H1 (cell line): ENCODE results near the gene RAB40A. TPM values are rescaled to one million over a fixed set of nuclear protein-coding genes. Genes with fewer than 3 reads are reported as not detected.

ENCODE experiments used
- ATF3 ChIP-seq: IDR thresholded peaks from 2 replicates; pipeline ENCODE4 v1.6.1; 2011; ENCODE audit warnings: low read depth, mild to moderate bottlenecking, low read length; ENCODE audit not compliant: insufficient read depth
- BCL11A ChIP-seq, 2 experiments: IDR thresholded peaks; one replicate each; pipeline ENCODE4 v1.6.1; 2011; ENCODE audit warnings: low read depth in 2 of 2, low read length in 2 of 2, mild to moderate bottlenecking in 2 of 2
- CHD7 ChIP-seq: fragments of 300-600 bp; sonication (generic); IDR thresholded peaks from 2 replicates; pipeline ENCODE4 v1.7.1; 2012; ENCODE audit warnings: low read length, moderate library complexity, mild to moderate bottlenecking, inconsistent platforms; ENCODE audit not compliant: insufficient replicate concordance
- HDAC6 ChIP-seq: IDR thresholded peaks from one replicate; pipeline ENCODE4 v1.7.1; 2012; ENCODE audit warnings: low read depth, mild to moderate bottlenecking, inconsistent platforms, low read length, moderate library complexity
- NRF1 ChIP-seq: IDR thresholded peaks from 2 replicates; pipeline ENCODE4 v1.6.1; 2011; ENCODE audit warnings: mild to moderate bottlenecking, low read depth, low read length, improper control_type of control experiment
- PHF8 ChIP-seq: fragments of 200-600 bp; sonication (generic); conservative IDR thresholded peaks from 2 replicates; pipeline ENCODE4 v1.7.1; 2012; ENCODE audit warnings: low read depth, mild to moderate bottlenecking, inconsistent platforms, low read length, moderate library complexity
- POU5F1 ChIP-seq: IDR thresholded peaks from 2 replicates; pipeline ENCODE4 v1.6.1; 2011; ENCODE audit warnings: low read depth, mild to moderate bottlenecking, low read length, moderate library complexity
- RXRA ChIP-seq: IDR thresholded peaks from 2 replicates; pipeline ENCODE4 v1.6.1; 2011; ENCODE audit warnings: low read depth, mild to moderate bottlenecking, low read length, moderate library complexity; ENCODE audit not compliant: insufficient read depth
- SIRT6 ChIP-seq: IDR thresholded peaks from one replicate; pipeline ENCODE4 v1.7.1; 2012; ENCODE audit warnings: low read length, inconsistent platforms
- SIX5 ChIP-seq: IDR thresholded peaks from 2 replicates; pipeline ENCODE4 v1.6.1; 2011; ENCODE audit warnings: mild to moderate bottlenecking, low read depth, low read length
- SP1 ChIP-seq: IDR thresholded peaks from 2 replicates; pipeline ENCODE4 v1.6.1; 2011; ENCODE audit warnings: low read depth, low read length
- SRF ChIP-seq: IDR thresholded peaks from 2 replicates; pipeline ENCODE4 v1.6.1; 2011; ENCODE audit warnings: mild to moderate bottlenecking, low read depth, low read length, moderate library complexity
- polyA plus RNA-seq, 7 experiments: library from polyadenylated mRNA; depleted of rRNA in 3 of 7; stranded (reverse) in 5 of 7; unstranded in 2 of 7; fragments of >200 nt in 5 of 7; fragments of 200-250 nt in 2 of 7; gene quantifications; 1 replicate in 5 of 7; 2 replicates in 1 of 7; 4 replicates in 1 of 7; pipeline versions ENCODE4 v1.2.1 to v1.2.3, GENCODE V29; 2011 to 2013; ENCODE audit warnings: missing spikeins in 2 of 7, mixed read lengths in 2 of 7
- total RNA-seq: library from RNA; stranded (reverse); fragmentation: NEBNext Ultra II Directional; extraction: Animal tissue kit (Norgen Biotek cat#: 25700); gene quantifications from 2 replicates; pipeline ENCODE4 v1.2.1, GENCODE V29; 2021

Gene RAB40A
- total and polyA plus RNA-seq, 2 of the 8 experiments (the other 6 are each of a cell fraction or from before 2014, with no cell fraction given) = 0.09 to 0.21 TPM

- TF ChIP-seq CHD7 = no peak
- TF ChIP-seq SRF = no peak
- TF ChIP-seq SP1 = no peak
- no peak for TF ChIP-seq NRF1
- TF ChIP-seq HDAC6 = no peak
- no peak for TF ChIP-seq SIRT6
- TF ChIP-seq RXRA = no peak
- TF ChIP-seq BCL11A (IDR thresholded peaks at IDR 0.05; ENCODE audit: low read depth in 2 of 2, low read length in 2 of 2) = no peak
- no peak for TF ChIP-seq PHF8
- TF ChIP-seq SIX5 = no peak
- TF ChIP-seq POU5F1 = no peak
- TF ChIP-seq ATF3 = no peak
Measured at GRCh38 chrX:103518571-103518970, 718 bp downstream of the RAB40A start (continued).
